ENCODE data around the gene SH3RF3. TPM values are rescaled to one million over a fixed set of nuclear protein-coding genes. Genes with fewer than 3 reads are reported as not detected.

SH3RF3 gene
- total RNA-seq, 3 donors from 2014 or later (not counting 1 experiment from before 2014, with no cell fraction given): 0.23 to 0.61 (median 0.34) TPM

DNA sequence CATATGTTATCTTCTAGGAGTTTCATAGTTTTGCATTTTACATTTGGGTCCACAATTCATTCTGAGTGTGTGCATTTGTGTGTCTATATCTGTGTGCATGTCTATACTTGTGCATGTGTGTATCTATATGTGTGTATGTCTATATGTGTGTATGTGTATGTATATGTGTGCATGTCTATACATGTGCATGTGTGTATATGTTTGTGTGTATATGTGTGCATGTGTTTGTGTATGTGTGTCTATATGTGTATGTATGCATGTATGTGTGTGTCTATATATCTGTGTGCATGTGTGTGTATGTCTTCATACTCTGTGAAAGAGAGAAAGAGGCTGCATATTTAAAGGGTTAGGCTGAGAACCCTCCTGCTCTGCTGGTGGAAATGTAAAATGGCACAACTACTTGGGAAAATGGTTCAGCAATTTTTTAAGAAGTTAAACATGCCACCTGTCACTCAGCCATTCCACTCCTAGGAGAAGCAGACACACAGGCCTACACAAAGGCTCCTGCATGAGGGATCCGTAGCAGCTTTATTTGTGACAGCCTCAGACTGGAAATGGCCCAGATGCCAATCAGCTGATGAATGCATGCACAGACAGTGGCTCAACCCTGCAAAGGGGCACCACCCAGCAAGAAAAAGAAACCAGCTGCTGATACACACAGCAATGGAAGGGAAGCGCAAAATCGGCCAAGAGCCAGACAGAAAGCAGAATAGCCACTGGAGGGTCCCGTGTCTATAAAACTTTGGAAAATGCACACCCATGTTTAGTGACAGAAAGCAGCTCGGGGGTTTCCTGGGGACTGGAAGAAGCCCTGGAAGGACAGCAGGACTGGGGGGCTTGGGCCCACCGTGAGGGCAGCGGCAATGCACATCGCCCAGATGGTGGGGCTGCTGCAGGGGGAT lies 337.9 kb downstream of the SH3RF3 start:
- Histone ChIP-seq H3K27ac (ENCODE audit: low read length) (no peak overlapping the region), H3K4me1 (ENCODE audit: control insufficient read depth, insufficient read depth, low read length) (peaks cover 19% of the 10 kb centered on the region), H3K4me3 (ENCODE audit: low read length) (no peak overlapping the region), H3K36me3 (ENCODE audit: control insufficient read depth, insufficient read depth, low read length) (no peaks in the 10 kb centered on the region), H3K9me3 (ENCODE audit: control insufficient read depth, insufficient read depth, low read length) (no peaks in the 10 kb centered on the region), H3K27me3 (ENCODE audit: control insufficient read depth, insufficient read depth, low read length) (no peaks in the 10 kb centered on the region)
- Mint-ChIP-seq H3K9me3 (no peaks in the 10 kb centered on the region), H3K4me3 (no peak overlapping the region), H3K4me1 (peaks cover 16 to 20% of the 10 kb centered on the region in 2 donors), H3K27me3 (ENCODE audit: low read depth in 2 of 2) (no peaks in the 10 kb centered on the region), H3K36me3 (no peaks in the 10 kb centered on the region), H3K27ac (no peak overlapping the region)
- DNase-seq: no peak
- WGBS (ENCODE audit: insufficient coverage): 92% methylated on average over 8 of the region's 8 CpGs
- intact Hi-C loops (cut with micrococcal nuclease): no loop called here
- no peak for ATAC-seq
- TF ChIP-seq, protein P1, sequence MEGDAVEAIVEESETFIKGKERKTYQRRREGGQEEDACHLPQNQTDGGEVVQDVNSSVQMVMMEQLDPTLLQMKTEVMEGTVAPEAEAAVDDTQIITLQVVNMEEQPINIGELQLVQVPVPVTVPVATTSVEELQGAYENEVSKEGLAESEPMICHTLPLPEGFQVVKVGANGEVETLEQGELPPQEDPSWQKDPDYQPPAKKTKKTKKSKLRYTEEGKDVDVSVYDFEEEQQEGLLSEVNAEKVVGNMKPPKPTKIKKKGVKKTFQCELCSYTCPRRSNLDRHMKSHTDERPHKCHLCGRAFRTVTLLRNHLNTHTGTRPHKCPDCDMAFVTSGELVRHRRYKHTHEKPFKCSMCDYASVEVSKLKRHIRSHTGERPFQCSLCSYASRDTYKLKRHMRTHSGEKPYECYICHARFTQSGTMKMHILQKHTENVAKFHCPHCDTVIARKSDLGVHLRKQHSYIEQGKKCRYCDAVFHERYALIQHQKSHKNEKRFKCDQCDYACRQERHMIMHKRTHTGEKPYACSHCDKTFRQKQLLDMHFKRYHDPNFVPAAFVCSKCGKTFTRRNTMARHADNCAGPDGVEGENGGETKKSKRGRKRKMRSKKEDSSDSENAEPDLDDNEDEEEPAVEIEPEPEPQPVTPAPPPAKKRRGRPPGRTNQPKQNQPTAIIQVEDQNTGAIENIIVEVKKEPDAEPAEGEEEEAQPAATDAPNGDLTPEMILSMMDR (IDR thresholded peaks at IDR 0.05): no peak

DNA sequence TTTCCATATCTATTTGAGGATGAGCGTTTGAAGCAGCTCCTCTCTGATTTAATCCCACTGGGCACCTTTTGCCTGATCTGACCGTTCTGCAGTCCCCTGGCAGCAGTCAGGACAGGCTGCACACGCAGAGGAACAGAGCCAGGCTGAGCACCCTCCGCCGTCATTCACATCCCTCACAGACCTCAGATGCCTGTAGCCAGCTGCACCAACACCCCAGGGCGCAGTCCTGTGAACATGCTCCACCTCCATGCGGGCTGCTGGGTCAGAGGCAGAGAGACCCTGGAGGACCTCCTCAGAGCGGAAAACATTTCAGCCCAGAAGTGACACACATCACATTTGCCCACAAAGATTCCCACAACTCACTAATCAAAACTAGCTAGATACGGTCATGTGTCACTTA lies 338.7 kb downstream of the SH3RF3 start:
- WGBS (ENCODE audit: insufficient coverage): 83% methylated on average over 9 of the region's 9 CpGs

DNA sequence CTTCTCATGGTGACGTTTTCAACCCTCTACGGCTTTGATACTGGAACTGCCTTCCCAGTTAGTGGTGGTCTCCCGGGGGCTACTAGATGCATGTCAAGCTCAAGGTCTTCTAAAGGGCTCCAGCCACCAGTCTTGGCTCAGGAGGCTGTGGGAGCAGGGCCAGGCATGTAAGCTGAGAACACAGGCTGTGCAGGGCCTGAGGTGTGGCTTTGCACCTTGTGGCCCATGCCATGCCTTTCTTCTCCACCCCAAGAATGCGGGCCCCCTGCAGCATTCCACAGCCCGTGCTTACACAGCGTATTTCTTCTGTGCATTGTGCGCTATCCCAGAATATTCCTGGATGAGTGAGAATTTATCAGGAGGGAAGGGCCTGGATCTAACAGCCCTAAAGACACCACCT lies 339.9 kb downstream of the SH3RF3 start:
- H3K9me3 ChIP-seq (ENCODE audit: control insufficient read depth, insufficient read depth, low read length): no peaks in the 10 kb centered on the region
- DNase-seq (no peak), ATAC-seq (no peak)
- H3K36me3 ChIP-seq (ENCODE audit: control insufficient read depth, insufficient read depth, low read length): no peaks in the 10 kb centered on the region
- no peaks in the 10 kb centered on the region for H3K27me3 ChIP-seq (ENCODE audit: control insufficient read depth, insufficient read depth, low read length)
- H3K27ac Mint-ChIP-seq: no peak overlapping the region
- intact Hi-C loops (cut with micrococcal nuclease): no loop called here
- H3K27ac ChIP-seq (ENCODE audit: low read length): no peak overlapping the region
- H3K4me3 ChIP-seq (ENCODE audit: low read length): no peak overlapping the region
- peaks cover 16 to 20% of the 10 kb centered on the region in 2 donors for H3K4me1 Mint-ChIP-seq
- no peaks in the 10 kb centered on the region for H3K36me3 Mint-ChIP-seq
- WGBS (ENCODE audit: insufficient coverage): 91% methylated on average over 4 of the region's 7 CpGs
- peaks cover 0 to 2% of the 10 kb centered on the region in 2 donors for H3K27me3 Mint-ChIP-seq (ENCODE audit: low read depth in 2 of 2)
- no peak overlapping the region for H3K4me3 Mint-ChIP-seq
- H3K9me3 Mint-ChIP-seq: no peaks in the 10 kb centered on the region
- peaks cover 19% of the 10 kb centered on the region for H3K4me1 ChIP-seq (ENCODE audit: control insufficient read depth, insufficient read depth, low read length)
- TF ChIP-seq, protein P1 (IDR thresholded peaks at IDR 0.05): no peak

More for the DNA sequence above, 338.7 kb downstream of the SH3RF3 start:
- Mint-ChIP-seq H3K4me3 (no peak overlapping the region), H3K9me3 (no peaks in the 10 kb centered on the region), H3K27me3 (ENCODE audit: low read depth in 2 of 2) (no peaks in the 10 kb centered on the region), H3K36me3 (no peaks in the 10 kb centered on the region), H3K4me1 (peaks cover 16 to 20% of the 10 kb centered on the region in 2 donors), H3K27ac (no peak overlapping the region)
- Histone ChIP-seq H3K27ac (ENCODE audit: low read length) (no peak overlapping the region), H3K27me3 (ENCODE audit: control insufficient read depth, insufficient read depth, low read length) (no peaks in the 10 kb centered on the region), H3K36me3 (ENCODE audit: control insufficient read depth, insufficient read depth, low read length) (no peaks in the 10 kb centered on the region), H3K4me3 (ENCODE audit: low read length) (no peak overlapping the region), H3K9me3 (ENCODE audit: control insufficient read depth, insufficient read depth, low read length) (no peaks in the 10 kb centered on the region), H3K4me1 (ENCODE audit: control insufficient read depth, insufficient read depth, low read length) (peaks cover 19% of the 10 kb centered on the region)
- no peak for ATAC-seq
- intact Hi-C loops (cut with micrococcal nuclease): no loop called here
- TF ChIP-seq, protein P1 (IDR thresholded peaks at IDR 0.05): no peak
- DNase-seq: no peak
